NK-92 (cell line): ENCODE measurements around the gene SCNN1A.

Experiments
- DNase-seq: peaks from one replicate; lab custom pipeline; 2025; ENCODE audit not compliant: unreplicated experiment; lab: John Stamatoyannopoulos, UW

The SCNN1A gene

GRCh38 chr12:6335451-6336078 is 39.8 kb downstream of the SCNN1A start:
- no peak for DNase-seq

GRCh38 chr12:6334940-6335450 is 40.4 kb downstream of the SCNN1A start:
- no peak for DNase-seq

- DNase-seq = no peak
Observed at GRCh38 chr12:6334359-6334758, 41.0 kb downstream of the SCNN1A start.

- no peak for DNase-seq
Observed at GRCh38 chr12:6333566-6333965, 41.8 kb downstream of the SCNN1A start.

GRCh38 chr12:6333029-6333428 is 42.3 kb downstream of the SCNN1A start:
- no peak for DNase-seq

- DNase-seq = no peak
Observed at GRCh38 chr12:6332459-6332858, 42.9 kb downstream of the SCNN1A start.

- DNase-seq = no peak
Observed at GRCh38 chr12:6330999-6331714, 44.2 kb downstream of the SCNN1A start.

DNA sequence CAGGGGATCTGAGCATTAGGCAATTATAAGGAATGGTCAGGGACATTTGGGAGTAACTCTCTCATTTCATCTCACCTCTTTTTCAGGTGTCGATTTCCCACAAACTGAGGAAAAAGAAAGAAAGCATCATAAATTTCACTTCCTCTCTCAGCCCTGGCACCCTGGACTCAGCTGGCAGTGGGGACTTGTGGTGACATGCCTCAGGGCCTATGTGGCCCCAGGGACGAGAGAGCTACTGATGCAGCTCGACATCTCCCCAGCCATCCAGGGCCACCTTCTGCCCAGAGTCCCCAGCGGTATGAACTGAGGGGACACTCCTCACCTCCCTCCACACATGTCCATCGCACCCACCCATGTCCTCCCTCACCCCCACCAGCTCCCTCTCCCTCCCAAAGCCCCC is 45.2 kb downstream of the SCNN1A start:
- DNase-seq = no peak

DNA sequence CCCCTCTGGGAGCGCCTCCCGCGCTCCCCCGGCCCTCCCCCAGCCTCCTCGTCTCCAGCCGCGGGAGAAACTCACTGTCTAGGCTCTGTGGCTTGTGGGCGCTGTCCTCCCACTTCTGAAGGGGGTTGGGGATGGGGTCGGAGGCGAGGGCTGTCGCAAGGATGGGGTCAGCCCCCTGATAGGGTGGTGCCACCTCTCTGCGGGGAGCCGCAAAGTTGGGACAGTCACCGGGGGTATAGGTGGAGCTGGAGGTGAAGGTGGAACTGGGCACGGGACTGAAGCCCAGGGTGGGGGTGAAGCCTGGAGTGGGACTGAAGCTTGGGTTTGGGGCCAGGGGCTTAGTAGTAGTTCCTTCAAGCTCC is 45.7 kb downstream of the SCNN1A start:
- DNase-seq = no peak

DNA sequence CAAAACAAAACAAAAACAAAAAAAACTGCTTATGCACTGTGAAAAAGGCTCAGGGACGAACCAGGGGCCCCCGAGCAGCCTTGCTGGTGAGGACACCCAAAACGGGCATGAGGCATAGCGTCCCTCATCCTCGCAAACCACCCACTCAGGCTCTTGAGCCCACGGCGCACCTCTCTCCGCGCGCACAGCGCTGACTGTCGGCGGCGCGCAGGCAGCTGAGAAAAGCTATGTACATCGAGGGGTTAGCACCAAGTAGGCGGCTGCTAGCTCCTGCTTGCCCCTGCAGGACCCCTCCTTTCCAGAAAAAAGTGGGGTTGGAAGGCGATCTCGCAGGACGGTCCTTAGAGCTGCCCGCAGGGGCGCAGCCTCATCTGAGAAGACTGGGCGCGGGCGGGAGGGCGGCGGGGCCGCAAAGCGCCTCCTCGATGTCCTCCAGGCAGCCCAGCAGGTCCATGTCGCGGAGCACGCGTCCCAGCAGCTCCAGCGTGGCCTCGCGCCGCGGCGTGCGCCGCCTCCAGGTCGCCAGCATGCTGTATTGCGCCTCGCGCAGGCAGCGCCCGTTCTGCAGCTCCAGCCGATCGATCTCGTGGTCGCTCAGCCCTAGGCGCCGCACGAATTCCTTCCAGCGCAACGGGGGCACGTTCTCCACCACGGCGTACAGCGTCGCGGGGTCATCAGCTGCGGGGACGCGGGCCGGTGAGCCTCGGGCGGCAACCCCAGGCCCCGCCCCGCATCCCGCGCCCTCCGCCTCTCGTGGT is 46.2 kb downstream of the SCNN1A start:
- no peak for DNase-seq

DNA sequence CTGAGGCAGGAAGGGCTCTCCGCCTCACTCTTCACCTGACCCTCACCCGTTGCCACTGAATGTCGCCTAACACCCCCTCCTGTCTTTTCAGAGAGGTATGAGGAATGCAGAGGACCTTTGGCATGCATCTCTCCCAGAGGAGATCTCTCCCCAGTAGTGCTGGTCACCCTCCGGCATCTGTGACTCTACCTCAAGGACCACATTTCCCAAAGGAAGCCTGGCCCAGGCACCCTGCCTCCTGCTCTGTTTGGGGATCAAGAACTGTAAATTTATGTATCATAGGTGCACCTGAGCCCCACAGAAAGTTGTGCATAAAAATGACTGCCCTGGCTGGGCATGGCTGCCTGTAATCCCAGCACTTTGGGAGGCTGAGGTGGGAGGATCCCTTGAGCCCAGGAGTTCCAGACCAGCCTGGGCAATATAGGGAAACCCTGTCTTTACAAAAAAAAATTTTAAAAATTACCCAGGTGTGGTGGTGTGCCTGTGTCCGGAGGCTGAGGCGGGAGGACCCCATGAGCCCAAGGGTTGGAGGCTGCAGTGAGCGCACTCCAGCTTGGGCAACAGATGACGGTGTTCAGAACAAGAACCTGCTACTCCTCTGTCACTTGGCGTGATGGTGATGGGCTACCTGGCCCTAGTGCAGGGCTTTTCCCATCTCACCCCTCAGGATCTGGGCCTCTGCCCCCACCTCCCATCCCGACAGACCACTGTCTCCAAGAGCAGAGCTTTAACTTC is 47.2 kb downstream of the SCNN1A start:
- DNase-seq = no peak

GRCh38 chr12:6327229-6328041 is 47.9 kb downstream of the SCNN1A start:
- DNase-seq = no peak

DNA sequence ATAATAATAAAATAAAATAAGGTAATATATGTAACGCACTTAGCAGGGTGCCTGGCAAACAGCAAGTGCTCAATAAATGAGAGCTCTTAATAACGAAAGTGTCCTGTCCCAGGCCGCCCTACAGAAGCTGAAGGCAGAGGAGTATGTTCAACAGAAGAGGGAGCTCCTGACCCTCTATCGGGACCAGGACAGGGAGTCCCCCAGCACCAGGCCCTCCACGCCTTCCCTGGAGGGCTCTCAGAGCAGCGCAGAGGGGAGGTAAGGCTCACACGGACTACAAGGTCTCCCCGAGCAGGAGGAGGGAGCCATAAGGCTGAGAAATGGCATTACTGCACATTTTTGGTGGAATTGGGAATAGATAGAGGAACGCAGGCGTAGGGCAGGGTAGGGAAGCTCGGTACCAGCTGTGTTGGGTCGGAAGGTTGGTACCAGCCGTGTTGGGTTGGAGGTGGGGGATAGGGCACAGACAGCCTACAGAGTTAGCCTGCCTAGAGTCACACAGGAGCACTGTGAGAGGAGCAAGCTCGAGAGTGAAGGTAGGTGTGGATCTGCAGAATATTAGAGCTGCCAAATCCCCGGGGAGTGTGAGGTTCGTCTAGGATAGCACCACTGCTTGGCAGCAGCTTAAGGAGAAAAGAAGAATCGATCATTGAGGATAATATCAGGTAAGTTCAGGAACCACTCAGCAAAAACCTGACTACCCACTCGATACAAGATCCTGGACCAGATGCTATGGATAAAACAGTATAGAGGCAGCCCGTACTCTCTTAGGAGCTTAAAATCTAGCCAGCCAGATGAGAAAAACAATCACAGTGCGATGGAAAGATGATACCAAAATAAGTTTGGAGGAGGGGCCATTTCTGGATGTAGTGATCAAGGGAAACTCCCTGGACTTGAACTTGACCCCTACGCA is 48.8 kb downstream of the SCNN1A start:
- DNase-seq = no peak

DNA sequence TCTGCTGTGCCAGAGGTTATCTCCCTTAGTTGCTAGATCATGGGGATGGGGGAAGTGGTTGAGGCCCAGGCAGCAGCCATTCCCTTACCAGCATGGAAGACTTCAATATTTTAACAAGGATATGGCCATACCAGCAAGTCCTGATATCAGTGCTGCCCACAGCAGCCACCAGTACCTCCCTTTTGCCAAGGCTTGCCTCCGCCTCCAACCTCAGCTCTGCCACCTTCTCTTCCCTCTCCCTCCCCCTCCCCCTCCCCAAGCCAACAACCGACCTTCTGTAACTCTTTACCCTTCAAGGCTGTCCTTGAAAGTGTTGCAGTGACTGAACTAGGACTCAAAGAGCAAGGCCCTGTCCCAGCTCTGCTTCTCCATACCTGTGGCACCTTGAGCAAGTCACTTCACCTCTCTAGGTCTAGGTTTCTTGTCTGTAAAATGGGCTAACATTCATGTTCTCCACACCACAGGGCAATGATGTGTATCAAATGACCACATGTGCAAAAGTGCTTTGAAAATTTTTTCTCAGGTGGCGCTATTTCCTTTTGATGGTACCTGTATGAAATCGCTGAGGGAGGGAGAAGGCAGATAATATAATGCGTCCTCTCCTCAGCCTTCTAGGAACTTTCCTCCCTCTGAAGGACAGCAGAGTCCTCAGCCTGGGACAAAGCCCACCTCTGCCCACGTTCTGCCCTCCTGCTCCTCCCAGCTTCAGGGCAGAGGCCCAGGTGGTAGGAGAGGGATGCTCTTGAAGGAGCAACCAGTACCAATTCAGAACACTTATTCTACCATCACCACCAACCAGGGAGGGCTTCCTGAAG is 50.2 kb downstream of the SCNN1A start:
- DNase-seq = no peak

- DNase-seq = no peak
Observed at GRCh38 chr12:6323995-6324711, 51.2 kb downstream of the SCNN1A start.

DNA sequence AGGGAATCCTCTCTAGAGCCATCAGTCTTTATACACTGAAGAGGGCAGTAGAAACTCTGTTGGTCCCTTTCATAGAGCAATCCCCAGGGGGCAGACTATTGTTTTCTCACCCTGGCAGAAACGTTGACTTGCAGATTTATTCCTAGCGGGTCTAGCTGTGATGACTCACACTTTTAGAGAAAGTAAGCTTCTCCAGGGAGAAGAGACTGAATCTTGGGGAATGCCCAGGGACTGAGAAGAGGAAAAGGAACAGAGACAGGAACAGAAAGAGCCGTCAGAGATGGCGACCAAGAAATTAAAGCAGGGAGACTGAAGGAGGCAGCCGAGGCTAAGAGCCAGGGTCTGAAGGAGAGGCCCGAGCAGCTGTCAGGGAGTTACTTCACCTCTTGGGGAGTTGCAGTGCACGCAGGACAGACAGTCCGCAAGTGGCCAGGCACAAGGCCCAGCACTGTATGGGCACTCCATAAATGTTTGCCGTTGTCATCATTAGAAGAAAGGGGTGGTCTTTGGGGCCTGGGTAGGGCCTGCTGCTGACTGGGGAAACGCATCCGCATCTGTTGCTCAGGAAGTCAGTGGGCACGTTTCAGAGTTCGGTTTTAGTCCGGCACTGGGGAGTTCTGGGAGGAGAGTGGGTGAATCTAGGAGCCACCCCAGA is 51.9 kb downstream of the SCNN1A start:
- no peak for DNase-seq

- DNase-seq = no peak
Observed at GRCh38 chr12:6322969-6323339, 52.4 kb downstream of the SCNN1A start.

GRCh38 chr12:6322352-6322751 is 53.0 kb downstream of the SCNN1A start:
- DNase-seq = no peak
